Muscle of leg (tissue), 11 donors: ENCODE measurements around the gene GNAO1. TPM values are rescaled to one million over a fixed set of nuclear protein-coding genes. Genes with fewer than 3 reads are reported as not detected.

Source experiments
- DNase-seq: peaks from one replicate; pipeline ENCODE4 v3.0.0; 2013
- H3K27ac ChIP-seq: one replicate; pipeline ENCODE4 v1.5.1; 2013; ENCODE audit warnings: mild to moderate bottlenecking, low read length, control low read depth
- H3K27me3 ChIP-seq: one replicate; pipeline ENCODE4 v1.6.1; 2013; ENCODE audit warnings: low read length; ENCODE audit not compliant: control insufficient read depth, insufficient read depth
- H3K36me3 ChIP-seq: one replicate; pipeline ENCODE4 v1.6.1; 2013; ENCODE audit warnings: low read length; ENCODE audit not compliant: control insufficient read depth, insufficient read depth
- H3K4me1 ChIP-seq: one replicate; pipeline ENCODE4 v1.6.1; 2013; ENCODE audit warnings: low read length; ENCODE audit not compliant: control insufficient read depth, insufficient read depth
- H3K4me3 ChIP-seq: one replicate; pipeline ENCODE4 v1.5.1; 2013; ENCODE audit warnings: low read length, control low read depth
- H3K9me3 ChIP-seq: replicated peaks from 2 replicates; pipeline ENCODE4 v1.6.1; 2013; ENCODE audit warnings: low read depth, low read length; ENCODE audit not compliant: control insufficient read depth
- WGBS: methylation state at CpG from one replicate; pipeline ENCODE4 v1.1.5; 2013; ENCODE audit warnings: missing lambda C conversion rate; ENCODE audit not compliant: insufficient coverage; 5-methylcytosine and 5-hydroxymethylcytosine counted together
- polyA plus RNA-seq, 8 donors: library from polyadenylated mRNA; unstranded; fragments of 120-200 nt; gene quantifications; one replicate each; pipeline versions ENCODE4 v1.2.1 to v1.2.3, GENCODE V29; 2013; ENCODE audit warnings: inconsistent platforms in 1 of 8, low replicate concordance in 1 of 8; ENCODE audit not compliant: insufficient read length in 8 of 8, insufficient read depth in 1 of 8
- total RNA-seq: library from RNA; stranded (reverse); fragments of 120-200 nt; gene quantifications from one replicate; pipeline ENCODE4 v1.2.4, GENCODE V29; 2013

The GNAO1 gene
- total and polyA plus RNA-seq, 9 donors, result 0.49 to 3.2 (median 2.1) TPM

GRCh38 chr16:56357765-56358322 lies 166.6 kb downstream of the GNAO1 start:
- H3K36me3 ChIP-seq, result peaks cover 15% of the 10 kb centered on the region
- no peak overlapping the region for H3K4me3 ChIP-seq
- H3K9me3 ChIP-seq, result no peaks in the 10 kb centered on the region
- WGBS, result 53% methylated on average over 5 of the region's 13 CpGs
- H3K4me1 ChIP-seq, result peaks cover 4% of the 10 kb centered on the region
- no peaks in the 10 kb centered on the region for H3K27me3 ChIP-seq
- no peak overlapping the region for H3K27ac ChIP-seq
- DNase-seq, result no peak

DNA sequence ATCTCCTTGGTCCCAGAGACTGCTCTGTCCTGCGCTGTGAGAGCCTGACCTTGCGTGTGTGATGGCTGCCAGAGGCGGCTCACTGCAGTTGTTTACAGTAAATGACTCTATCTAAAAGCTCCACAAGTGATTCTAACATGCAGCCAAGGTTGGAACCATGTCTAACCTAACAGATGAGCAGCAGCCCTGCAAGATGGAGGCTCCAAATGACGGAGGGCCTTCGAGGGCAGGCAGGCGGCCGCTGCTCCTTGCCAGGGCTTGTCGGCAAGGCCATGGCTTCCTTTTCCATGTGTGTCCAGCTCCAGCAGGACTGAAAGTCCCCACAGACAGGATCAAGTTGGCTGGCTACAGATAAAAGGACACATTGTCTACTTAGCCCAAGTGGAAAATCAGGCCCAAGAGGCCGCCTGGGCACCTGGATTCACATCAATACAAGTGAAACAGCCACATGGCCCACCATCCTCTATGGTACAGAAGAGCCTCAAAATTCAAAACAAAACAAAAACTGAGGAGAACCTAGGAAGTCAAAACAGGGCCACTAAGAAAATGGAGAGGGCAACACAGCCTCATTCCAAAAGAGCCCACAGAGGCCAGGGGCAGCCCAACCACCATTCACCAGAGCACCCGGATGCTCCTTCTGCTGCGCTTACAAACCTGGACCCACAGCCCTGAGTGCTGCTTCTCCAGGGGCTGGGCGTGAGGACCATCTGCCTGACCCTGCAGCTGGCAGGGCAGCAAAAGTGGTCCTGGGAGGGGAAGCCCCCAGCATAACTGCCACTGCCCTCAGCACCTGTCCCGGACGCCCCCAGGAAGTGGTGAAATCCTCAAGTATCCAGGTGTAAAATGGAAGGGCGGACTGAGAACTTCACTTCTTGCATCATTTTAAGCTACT lies 169.1 kb downstream of the GNAO1 start:
- DNase-seq, result no peak
- peaks cover 4% of the 10 kb centered on the region for H3K4me1 ChIP-seq
- H3K9me3 ChIP-seq, result no peaks in the 10 kb centered on the region
- H3K27ac ChIP-seq, result no peak overlapping the region
- no peaks in the 10 kb centered on the region for H3K27me3 ChIP-seq
- no peak overlapping the region for H3K4me3 ChIP-seq
- H3K36me3 ChIP-seq, result peaks cover 39% of the 10 kb centered on the region
- 88% methylated on average over 11 of the region's 15 CpGs for WGBS

- no peak for DNase-seq
- no peaks in the 10 kb centered on the region for H3K9me3 ChIP-seq
- H3K4me1 ChIP-seq, result no peaks in the 10 kb centered on the region
- H3K27ac ChIP-seq, result no peak overlapping the region
- no peak overlapping the region for H3K4me3 ChIP-seq
- 74% methylated on average over 10 of the region's 15 CpGs for WGBS
- H3K27me3 ChIP-seq, result no peaks in the 10 kb centered on the region
- peaks cover 51% of the 10 kb centered on the region for H3K36me3 ChIP-seq
These were observed 170.9 kb downstream of the GNAO1 start for GRCh38 chr16:56362057-56362655.

DNA sequence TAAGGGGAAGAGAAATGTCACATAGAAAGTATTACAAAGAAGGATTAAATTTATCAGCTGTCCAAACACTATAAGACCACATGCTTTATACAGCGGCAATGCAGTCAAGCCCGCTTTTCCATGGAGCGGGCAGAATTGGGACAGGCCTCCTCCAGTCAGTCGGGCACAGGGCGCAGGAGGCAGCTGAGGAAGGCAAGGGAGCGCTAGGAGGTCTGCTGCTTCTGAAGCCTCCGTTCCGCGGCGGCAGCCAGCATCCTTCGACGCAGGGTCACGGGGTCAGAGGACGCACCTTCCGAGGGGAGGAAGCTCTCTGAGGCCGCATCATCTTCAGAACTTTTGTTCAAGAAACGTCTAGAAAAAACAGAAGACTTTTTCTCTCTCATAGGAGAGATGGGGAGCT lies 171.4 kb downstream of the GNAO1 start:
- H3K4me3 ChIP-seq, result no peak overlapping the region
- DNase-seq, result no peak
- no peaks in the 10 kb centered on the region for H3K4me1 ChIP-seq
- no peaks in the 10 kb centered on the region for H3K9me3 ChIP-seq
- H3K27ac ChIP-seq, result no peak overlapping the region
- WGBS, result 99% methylated on average over 12 of the region's 17 CpGs
- H3K36me3 ChIP-seq, result peaks cover 56% of the 10 kb centered on the region
- H3K27me3 ChIP-seq, result no peaks in the 10 kb centered on the region

DNA sequence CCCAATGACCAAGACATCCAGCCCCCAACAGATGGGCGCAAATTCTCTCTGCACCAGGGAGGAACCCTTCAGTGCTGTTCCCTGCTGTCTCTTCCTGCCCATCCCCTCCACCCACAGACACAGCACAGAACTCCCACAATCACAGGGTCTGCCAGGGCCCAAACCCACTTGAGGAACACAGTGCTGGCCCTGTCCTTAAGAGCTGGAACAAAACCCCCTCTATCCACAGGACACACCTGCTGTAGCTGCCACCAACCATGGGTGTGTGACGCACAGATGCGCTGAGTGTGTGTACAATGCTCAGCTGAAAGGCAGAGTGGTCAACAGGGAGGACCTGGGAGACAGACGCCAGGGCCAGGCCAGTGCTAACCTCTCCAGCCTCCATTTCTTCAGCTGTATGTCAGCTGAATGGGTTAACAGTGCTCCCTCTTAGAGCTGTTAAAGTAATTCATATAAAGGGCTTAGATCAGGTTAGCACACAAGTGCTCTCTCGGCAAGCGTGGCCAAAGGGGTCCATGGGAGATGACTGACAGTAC lies 172.0 kb downstream of the GNAO1 start:
- Histone ChIP-seq H3K27me3 (no peaks in the 10 kb centered on the region), H3K36me3 (peaks cover 61% of the 10 kb centered on the region)

DNA sequence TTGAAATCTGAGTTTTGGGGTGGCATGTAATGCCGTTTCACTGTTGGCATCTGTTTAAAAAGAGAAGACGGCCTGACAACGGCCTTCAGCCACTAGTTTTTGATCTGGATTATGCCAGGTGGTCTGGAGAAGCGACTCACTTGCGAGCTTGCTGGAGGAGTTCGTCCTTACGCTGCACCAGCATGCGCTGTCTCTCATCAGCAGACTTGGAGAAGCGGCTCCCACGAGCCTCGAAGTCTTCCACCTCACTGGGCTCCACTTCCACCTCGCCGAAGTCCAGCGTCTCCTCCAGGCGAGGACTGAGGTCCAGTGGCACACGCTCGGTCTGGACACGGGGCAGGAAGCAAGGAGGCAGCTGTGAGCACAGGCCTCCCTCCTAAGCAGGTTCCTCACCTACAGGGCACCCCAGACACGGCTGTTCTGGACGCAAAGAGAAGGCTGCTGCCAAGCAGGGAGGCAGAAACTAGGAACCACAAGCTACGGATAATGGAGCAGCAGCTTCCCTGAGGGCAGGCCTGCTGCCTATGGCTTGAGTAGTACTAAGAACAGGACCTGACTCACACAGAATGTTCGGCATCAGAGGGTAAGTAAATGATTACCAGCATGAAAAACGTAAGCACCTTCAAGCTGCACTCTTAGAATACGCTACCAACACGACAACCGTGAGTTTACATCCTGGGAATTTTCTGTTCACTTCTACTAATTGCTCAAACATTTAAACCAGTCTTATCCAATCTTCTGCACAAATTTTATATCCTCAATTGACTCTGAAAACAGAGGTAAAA lies 172.7 kb downstream of the GNAO1 start:
- H3K9me3 ChIP-seq, result no peaks in the 10 kb centered on the region

More for the DNA sequence above, 172.0 kb downstream of the GNAO1 start:
- H3K4me1 ChIP-seq, result no peaks in the 10 kb centered on the region
- DNase-seq, result no peak
- WGBS, result 83% methylated on average over 3 of the region's 6 CpGs
- no peaks in the 10 kb centered on the region for H3K9me3 ChIP-seq
- H3K27ac ChIP-seq, result no peak overlapping the region
- no peak overlapping the region for H3K4me3 ChIP-seq

DNA sequence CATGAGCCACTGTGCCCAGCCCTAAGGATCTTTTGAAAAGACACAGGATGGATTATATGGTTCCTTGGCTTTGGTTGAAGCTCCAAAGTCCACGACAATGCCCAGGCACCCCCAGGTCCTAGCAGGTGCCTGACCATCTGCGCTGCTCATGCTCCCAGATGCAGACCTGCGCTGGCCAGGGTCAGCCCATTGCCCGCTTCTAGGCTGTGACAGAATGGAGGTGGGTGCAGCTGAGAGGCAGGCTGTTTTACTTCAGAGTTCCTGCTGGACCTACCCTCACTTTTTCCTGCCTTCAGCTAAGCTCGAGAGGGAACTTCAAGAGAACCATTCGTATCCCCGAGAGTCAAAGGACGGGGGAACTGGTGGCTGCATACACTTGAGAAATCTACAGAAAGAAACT lies 173.6 kb downstream of the GNAO1 start:
- Histone ChIP-seq H3K36me3 (peaks cover 72% of the 10 kb centered on the region), H3K9me3 (no peaks in the 10 kb centered on the region), H3K4me1 (no peaks in the 10 kb centered on the region), H3K4me3 (no peak overlapping the region), H3K27me3 (no peaks in the 10 kb centered on the region), H3K27ac (no peak overlapping the region)
- DNase-seq, result no peak
- 97% methylated on average over 8 of the region's 8 CpGs for WGBS

More for the DNA sequence above, 172.7 kb downstream of the GNAO1 start:
- WGBS, result 92% methylated on average over 23 of the region's 26 CpGs
- DNase-seq, result no peak
- Histone ChIP-seq H3K36me3 (peaks cover 67% of the 10 kb centered on the region), H3K4me1 (no peaks in the 10 kb centered on the region), H3K4me3 (no peak overlapping the region), H3K27ac (no peak overlapping the region), H3K27me3 (no peaks in the 10 kb centered on the region)

DNA sequence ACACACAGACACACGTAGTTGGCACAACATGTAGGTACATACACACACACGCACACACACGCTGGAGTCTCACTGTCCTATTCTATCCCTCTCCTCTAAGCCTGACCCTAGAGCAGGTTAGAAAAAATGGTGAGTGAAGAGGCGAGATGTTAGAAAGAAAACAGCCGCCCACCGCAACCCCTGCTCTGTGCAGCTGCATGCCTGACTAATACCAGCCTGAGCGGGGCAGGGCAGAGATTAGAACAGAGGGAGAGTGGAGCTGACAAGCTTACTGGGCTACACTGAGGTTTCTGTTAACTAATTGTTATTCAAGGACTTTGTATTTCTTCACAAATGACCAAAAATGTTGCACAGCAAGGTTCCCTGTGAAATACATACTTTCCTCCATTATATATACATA lies 174.3 kb downstream of the GNAO1 start:
- Histone ChIP-seq H3K27me3 (no peaks in the 10 kb centered on the region), H3K36me3 (peaks cover 70% of the 10 kb centered on the region), H3K27ac (no peak overlapping the region), H3K4me3 (no peak overlapping the region), H3K4me1 (no peaks in the 10 kb centered on the region), H3K9me3 (no peaks in the 10 kb centered on the region)
- DNase-seq, result no peak
- WGBS, result 100% methylated on average over 4 of the region's 7 CpGs

GRCh38 chr16:56366945-56367344 lies 175.7 kb downstream of the GNAO1 start:
- Histone ChIP-seq H3K27me3 (no peaks in the 10 kb centered on the region), H3K4me1 (no peaks in the 10 kb centered on the region), H3K4me3 (no peak overlapping the region), H3K36me3 (peaks cover 66% of the 10 kb centered on the region), H3K27ac (no peak overlapping the region), H3K9me3 (no peaks in the 10 kb centered on the region)
- DNase-seq, result no peak
- 95% methylated on average over 8 of the region's 9 CpGs for WGBS
